ENCODE data around the gene WNT2. TPM values are rescaled to one million over a fixed set of nuclear protein-coding genes. Genes with fewer than 3 reads are reported as not detected.

Gene WNT2
- total and polyA plus RNA-seq, 2 of the 4 experiments (the other 2 are of a cell fraction): 1.8 to 1.9 TPM

DNA sequence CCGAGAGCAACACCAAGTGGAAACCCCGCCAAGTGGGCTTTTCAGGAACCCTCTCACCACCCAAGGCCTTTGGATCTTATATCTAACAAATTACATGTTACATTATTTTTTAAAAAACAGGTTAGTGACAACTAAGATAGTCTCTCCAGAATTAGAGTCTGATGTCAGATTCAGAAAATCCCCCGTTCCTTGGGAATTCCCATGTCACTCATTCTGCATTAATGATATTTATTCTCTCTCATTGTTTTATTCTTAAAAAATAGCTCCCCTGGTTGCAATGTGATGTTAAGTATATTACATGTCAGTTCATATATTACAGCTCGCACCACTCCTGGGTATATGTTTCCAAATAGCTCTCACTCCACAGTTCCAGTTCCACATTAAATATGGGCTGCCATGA is 81.8 kb downstream of the WNT2 start:
- H3K23ac ChIP-seq (ENCODE audit: low read depth, low read length): no peak overlapping the region
- in situ Hi-C loops (cut with MboI; ENCODE audit: low sequenced_read_pairs): no loop called here
- no peak overlapping the region for H4K8ac ChIP-seq (ENCODE audit: low read depth in 2 of 2, low read length in 2 of 2)
- H3K27ac ChIP-seq (ENCODE audit: insufficient read depth, low read length): no peak overlapping the region
- no TSS peak for BruUV-seq (replicated peaks)
- H3K4me2 ChIP-seq (ENCODE audit: low read depth, low read length): no peak overlapping the region
- no peaks in the 10 kb centered on the region for H3K9me3 ChIP-seq (ENCODE audit: control insufficient read depth, insufficient read depth, low read length)
- H2BK120ac ChIP-seq (ENCODE audit: low read depth, low read length): no peak overlapping the region
- no peak overlapping the region for H3K4me3 ChIP-seq (ENCODE audit: insufficient read depth, low read depth, low read length)
- H3K4ac ChIP-seq (ENCODE audit: low read depth, low read length): no peak overlapping the region
- no peak overlapping the region for H2AK5ac ChIP-seq (ENCODE audit: low read depth, low read length)
- H3K14ac ChIP-seq (replicated peaks; ENCODE audit: low read depth, low read length): no peak overlapping the region
- no peak overlapping the region for H3K9ac ChIP-seq (ENCODE audit: low read depth, low read length)
- POLR2A ChIA-PET (ENCODE audit: unreplicated experiment): no interaction called here
- dilution Hi-C loops (cut with HindIII; ENCODE audit: low sequenced_read_pairs, unreplicated experiment): no loop called here
- 0 out of 2 replicates have a peak, but pooled peaks cover 3% of the 10 kb centered on the region for H3K4me1 ChIP-seq (ENCODE audit: control insufficient read depth, insufficient read depth, low read length)
- H3K36me3 ChIP-seq (ENCODE audit: control insufficient read depth, insufficient read depth, low read length): no peaks in the 10 kb centered on the region
- H4K91ac ChIP-seq (ENCODE audit: insufficient read depth, low read depth, low read length): no peak overlapping the region
- CTCF ChIA-PET: interaction anchor here (0.5 kb wide), 1 partner anchor 311 kb away, joined by 3 read pairs; no protein-coding TSS in a partner anchor
- no CpG with 5 or more reads among the region's 4 CpGs for WGBS, 2 experiments (ENCODE audit: extremely low coverage in 2 of 2, insufficient read length in 1 of 2)
- ATAC-seq (ENCODE audit: low read depth): no peak
- no peak overlapping the region for H4K5ac ChIP-seq (ENCODE audit: low read depth, low read length)
- TF ChIP-seq RAD21 (IDR thresholded peaks at IDR 0.05; ENCODE audit: low read length) (no peak), CHD1 (IDR thresholded peaks at IDR 0.05; ENCODE audit: low read depth, low read length) (no peak), MAZ (IDR thresholded peaks at IDR 0.05; ENCODE audit: borderline replicate concordance, low read depth, low read length) (no peak), NFE2L2 (IDR thresholded peaks at IDR 0.05; ENCODE audit: low read depth, low read length) (no peak), MAFK (IDR thresholded peaks at IDR 0.05; ENCODE audit: low read depth, low read length) (no peak), BHLHE40 (IDR thresholded peaks at IDR 0.05; ENCODE audit: low read depth, low read length) (no peak), MXI1 (IDR thresholded peaks at IDR 0.05; ENCODE audit: borderline replicate concordance, low read depth, low read length) (no peak)
- TF ChIP-seq, protein P1, sequence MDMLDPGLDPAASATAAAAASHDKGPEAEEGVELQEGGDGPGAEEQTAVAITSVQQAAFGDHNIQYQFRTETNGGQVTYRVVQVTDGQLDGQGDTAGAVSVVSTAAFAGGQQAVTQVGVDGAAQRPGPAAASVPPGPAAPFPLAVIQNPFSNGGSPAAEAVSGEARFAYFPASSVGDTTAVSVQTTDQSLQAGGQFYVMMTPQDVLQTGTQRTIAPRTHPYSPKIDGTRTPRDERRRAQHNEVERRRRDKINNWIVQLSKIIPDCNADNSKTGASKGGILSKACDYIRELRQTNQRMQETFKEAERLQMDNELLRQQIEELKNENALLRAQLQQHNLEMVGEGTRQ (IDR thresholded peaks at IDR 0.05; ENCODE audit: low read depth, low read length): no peak
- no peak overlapping the region for H2BK5ac ChIP-seq (ENCODE audit: low read depth, low read length, poor library complexity, severe bottlenecking)
- H4K20me1 ChIP-seq (ENCODE audit: insufficient read depth, low read length): no peaks in the 10 kb centered on the region
- no peaks in the 10 kb centered on the region for H3K27me3 ChIP-seq (ENCODE audit: control insufficient read depth, insufficient read depth, low read length)
- H3K79me1 ChIP-seq (ENCODE audit: low read depth in 1 of 2, low read length in 2 of 2): no peaks in the 10 kb centered on the region
- H2BK15ac ChIP-seq (ENCODE audit: low read depth, low read length): no peak overlapping the region
- intact Hi-C loops (cut with micrococcal nuclease): no loop called here
- peak overlapping the region; percentile 44 for H2BK20ac ChIP-seq (ENCODE audit: low read depth, low read length)
- H2AFZ ChIP-seq (replicated peaks; ENCODE audit: low read length, poor library complexity): no peak overlapping the region
- no peak overlapping the region for H3K18ac ChIP-seq (ENCODE audit: low read depth, low read length)
- H3K9me1 ChIP-seq (ENCODE audit: insufficient read depth, low read length): no peaks in the 10 kb centered on the region
- H2AK9ac ChIP-seq (replicated peaks; ENCODE audit: low read depth, low read length, poor library complexity): no peak overlapping the region
- no peak overlapping the region for H3K56ac ChIP-seq (ENCODE audit: extremely low read depth, insufficient read depth, low read length)
- no peak for DNase-seq
